K562 (cell line): ENCODE measurements around the gene DNM1. TPM values are rescaled to one million over a fixed set of nuclear protein-coding genes. Genes with fewer than 3 reads are reported as not detected.

Source experiments
- ATAC-seq: fragments of 200-7000 bp; cut with Tn5 transposase; 3 replicates; pipeline ENCODE4 v1.9.1; 2020; ENCODE audit warnings: moderate library complexity
- BruUV-seq: library from RNA; stranded (reverse); fragments of 400-500 nt; replicated peaks from 2 replicates; lab custom pipeline; 2021; lab: Mats Ljungman, UMichigan
- CTCF ChIA-PET: fragments of 300-600 bp; formaldehyde crosslinking; extraction: SDS; loops from one replicate; lab custom pipeline; 2021; ENCODE audit warnings: low intra/inter-chr PET ratio; lab: Yijun Ruan, JAX
- POLR2A ChIA-PET: fragments of 300-600, 350-650 bp; sonication (Branson Sonifier 250); formaldehyde crosslinking; extraction: SDS; loops from one replicate; lab custom pipeline; 2021; ENCODE audit warnings: antibody characterized with exemption, inconsistent platforms; lab: Yijun Ruan, JAX
- DNase-seq, 4 experiments: peaks; one replicate each; pipeline versions ENCODE4 v3.0.0 to v3.0.0-alpha.2; 2011 to 2018; ENCODE audit warnings: low spot score in 3 of 4, mixed read lengths in 3 of 4; ENCODE audit errors: extremely low read depth in 1 of 4
- FAIRE-seq: peaks from 2 replicates; lab custom pipeline; 2011; peaks lifted over from hg19 to GRCh38; lab: Jason Lieb, UNC
- H2AFZ ChIP-seq: 2 replicates; pipeline ENCODE4 v1.6.0; 2011; ENCODE audit warnings: low read depth, low read length, control low read depth, inconsistent platforms
- H3K27ac ChIP-seq: fragments of 200-600 bp; 3 replicates; pipeline ENCODE4 v1.8.0; 2011; ENCODE audit warnings: low read depth, mild to moderate bottlenecking, control low read depth, inconsistent platforms, low read length, moderate library complexity, mixed read lengths; ENCODE audit errors: extremely low read depth
- H3K27me3 ChIP-seq, 2 experiments: fragments of 300-600 bp in 1 of 2; 2 replicates in 1 of 2; 3 replicates in 1 of 2; pipeline versions ENCODE4 v1.6.0 to v1.8.0; 2011; ENCODE audit warnings: inconsistent platforms in 2 of 2, low read length in 2 of 2, mild to moderate bottlenecking in 1 of 2, mixed read lengths in 1 of 2, moderate library complexity in 1 of 2; ENCODE audit not compliant: control insufficient read depth in 2 of 2, insufficient read depth in 2 of 2
- H3K36me3 ChIP-seq: fragments of 300-600 bp; 3 replicates; pipeline ENCODE4 v1.8.0; 2011; ENCODE audit warnings: mild to moderate bottlenecking, low read length, inconsistent platforms; ENCODE audit not compliant: control insufficient read depth, insufficient read depth
- H3K4me1 ChIP-seq, 2 experiments: fragments of 200-600 bp in 1 of 2; replicated peaks in 1 of 2; 2 replicates in 1 of 2; 3 replicates in 1 of 2; pipeline versions ENCODE4 v1.5.1 to v1.8.0; 2011; ENCODE audit warnings: inconsistent platforms in 2 of 2, low read length in 2 of 2, mild to moderate bottlenecking in 1 of 2, mixed read lengths in 1 of 2, moderate library complexity in 1 of 2; ENCODE audit not compliant: control insufficient read depth in 2 of 2, insufficient read depth in 2 of 2
- H3K4me2 ChIP-seq: 2 replicates; pipeline ENCODE4 v1.6.1; 2011; ENCODE audit warnings: low read length, control low read depth, inconsistent platforms, mixed read lengths; ENCODE audit not compliant: insufficient read depth
- H3K4me3 ChIP-seq: fragments of 200-600 bp; sonication (generic), shearing (Covaris generic); 2 replicates; pipeline ENCODE4 v1.5.1; 2016; ENCODE audit warnings: control low read depth, inconsistent platforms
- H3K79me2 ChIP-seq: fragments of 200-600 bp; 3 replicates; pipeline ENCODE4 v1.8.0; 2011; ENCODE audit warnings: low read length, inconsistent platforms; ENCODE audit not compliant: control insufficient read depth, insufficient read depth
- H3K9ac ChIP-seq, 2 experiments: 2 replicates each; pipeline versions ENCODE4 v1.6.0 to v1.6.1; 2011; ENCODE audit warnings: low read depth in 2 of 2, low read length in 2 of 2, control low read depth in 1 of 2, inconsistent platforms in 1 of 2, mild to moderate bottlenecking in 1 of 2, mixed read lengths in 1 of 2; ENCODE audit not compliant: insufficient read depth in 1 of 2
- H3K9me1 ChIP-seq: one replicate; pipeline ENCODE4 v1.6.0; 2011; ENCODE audit warnings: inconsistent platforms, mild to moderate bottlenecking, low read length, moderate library complexity; ENCODE audit not compliant: control insufficient read depth, insufficient read depth
- H3K9me3 ChIP-seq: replicated peaks from 2 replicates; pipeline ENCODE4 v1.5.1; 2011; ENCODE audit warnings: low read depth, low read length, inconsistent platforms; ENCODE audit not compliant: control insufficient read depth, insufficient read depth
- H4K20me1 ChIP-seq: replicated peaks from 2 replicates; pipeline ENCODE4 v1.6.1; 2011; ENCODE audit warnings: low read length, inconsistent platforms, mixed read lengths; ENCODE audit not compliant: control insufficient read depth, insufficient read depth
- COPS2 ChIP-seq: fragments of 450-650 bp; conservative IDR thresholded peaks from 2 replicates; pipeline ENCODE4 v1.6.1; 2016; ENCODE audit warnings: mild to moderate bottlenecking, moderate library complexity
- CREB1 ChIP-seq, 2 experiments: sonication (generic) in 1 of 2; formaldehyde crosslinking in 1 of 2; IDR thresholded peaks; 2 replicates each; pipeline versions ENCODE4 v1.6.1 to v1.8.0; 2012 to 2022; ENCODE audit warnings: inconsistent platforms in 1 of 2, mild to moderate bottlenecking in 1 of 2, missing genetic modification reagents in 1 of 2, moderate library complexity in 1 of 2
- ETV5 ChIP-seq: sonication (generic); formaldehyde crosslinking; IDR thresholded peaks from 2 replicates; pipeline ENCODE4 v1.4.0; 2020; ENCODE audit warnings: low read depth, mild to moderate bottlenecking, missing genetic modification reagents
- GATAD2A ChIP-seq: fragments of 450-650 bp; IDR thresholded peaks from 2 replicates; pipeline ENCODE4 v1.6.1; 2017
- JUND ChIP-seq, 2 experiments: IDR thresholded peaks; 2 replicates in 1 of 2; 3 replicates in 1 of 2; pipeline ENCODE4 v1.6.1; 2011; ENCODE audit warnings: borderline replicate concordance in 2 of 2, low read depth in 2 of 2, low read length in 2 of 2, improper control_type of control experiment in 1 of 2, missing biosample characterization in 1 of 2, missing genetic modification characterization in 1 of 2, missing genetic modification reagents in 1 of 2
- LEF1 ChIP-seq: fragments of 450-650 bp; IDR thresholded peaks from 2 replicates; pipeline ENCODE4 v1.6.1; 2016; ENCODE audit warnings: mild to moderate bottlenecking
- NEUROD1 ChIP-seq: fragments of 150-350 bp; IDR thresholded peaks from 2 replicates; pipeline ENCODE4 v1.6.1; 2014; ENCODE audit warnings: borderline replicate concordance, low read length, low read depth; ENCODE audit not compliant: partially characterized antibody
- TARDBP ChIP-seq: fragments of 450-650 bp; IDR thresholded peaks from 2 replicates; pipeline ENCODE4 v1.6.1; 2016
- U2AF2 ChIP-seq: fragments of 200-400 bp; formaldehyde crosslinking; optimal IDR thresholded peaks from 2 replicates; pipeline ENCODE3; 2017; ENCODE audit warnings: low read depth, mild to moderate bottlenecking, low read length
- ZNF316 ChIP-seq: fragments of 450-650 bp; IDR thresholded peaks from 2 replicates; pipeline ENCODE4 v1.6.1; 2016
- ZNF444 ChIP-seq: fragments of 250-450 bp; sonication (Bioruptor Pico); IDR thresholded peaks from 2 replicates; pipeline ENCODE4 v1.4.0; 2020; ENCODE audit warnings: mild to moderate bottlenecking, moderate library complexity
- WGBS: fragments of 100-300 bp; shearing (Covaris generic); methylation state at CpG from one replicate; pipeline ENCODE4 v1.1.6; 2016; ENCODE audit warnings: low coverage, mixed read lengths; ENCODE audit not compliant: insufficient coverage; ENCODE audit errors: missing lambda C conversion rate; 5-methylcytosine and 5-hydroxymethylcytosine counted together
- in situ Hi-C: fragments of 300-500 bp; cut with MboI; formaldehyde crosslinking; loops from 4 replicates; pipeline ENCODE4 v1.15.0; 2018; ENCODE audit warnings: inconsistent platforms, mixed read lengths
- intact Hi-C: fragments of 100-400 bp; cut with micrococcal nuclease; formaldehyde crosslinking; loops from 2 replicates; pipeline ENCODE4 v1.14.2; 2022
- polyA plus RNA-seq, 8 experiments: library from polyadenylated mRNA; depleted of rRNA in 4 of 8; stranded (reverse) in 5 of 8; unstranded in 3 of 8; fragments of >200 nt; fragmentation: Nextera tagmentation in 2 of 8; fragmentation: Illumina TruSeq in 1 of 8; extraction: Ambion mirVana in 2 of 8; extraction: Trizol in 1 of 8; gene quantifications; 2 replicates each; pipeline versions ENCODE4 v1.2.1 to v1.2.3, GENCODE V29; 2011 to 2014; ENCODE audit warnings: inconsistent platforms in 1 of 8, missing spikeins in 1 of 8
- total RNA-seq, 7 experiments: library from RNA; depleted of rRNA in 6 of 7; stranded (reverse); fragments of >200 nt in 6 of 7; fragmentation: Illumina TruSeq in 2 of 7; extraction: Trizol in 2 of 7; gene quantifications; 2 replicates each; pipeline versions ENCODE4 v1.2.1 to v1.2.3, GENCODE V29; 2011 to 2021; ENCODE audit warnings: low replicate concordance in 1 of 7
- TF ChIP-seq, protein P1 (sequence below): sonication (generic); formaldehyde crosslinking; IDR thresholded peaks from 2 replicates; pipeline ENCODE4 v1.8.1; 2023; ENCODE audit warnings: mild to moderate bottlenecking, missing genetic modification reagents
- TF ChIP-seq, protein P2 (sequence below), 2 experiments: fragments of 150-350 bp in 1 of 2; IDR thresholded peaks; 2 replicates each; pipeline ENCODE4 v1.6.1; 2012 to 2016; ENCODE audit warnings: low read depth in 2 of 2, low read length in 2 of 2, mild to moderate bottlenecking in 1 of 2, moderate library complexity in 1 of 2

The DNM1 gene
- total and polyA plus RNA-seq, 9 of the 15 experiments (the other 6 are each of a cell fraction or from before 2014, with no cell fraction given): 0.39 to 23.1 (median 9.1) TPM

DNA sequence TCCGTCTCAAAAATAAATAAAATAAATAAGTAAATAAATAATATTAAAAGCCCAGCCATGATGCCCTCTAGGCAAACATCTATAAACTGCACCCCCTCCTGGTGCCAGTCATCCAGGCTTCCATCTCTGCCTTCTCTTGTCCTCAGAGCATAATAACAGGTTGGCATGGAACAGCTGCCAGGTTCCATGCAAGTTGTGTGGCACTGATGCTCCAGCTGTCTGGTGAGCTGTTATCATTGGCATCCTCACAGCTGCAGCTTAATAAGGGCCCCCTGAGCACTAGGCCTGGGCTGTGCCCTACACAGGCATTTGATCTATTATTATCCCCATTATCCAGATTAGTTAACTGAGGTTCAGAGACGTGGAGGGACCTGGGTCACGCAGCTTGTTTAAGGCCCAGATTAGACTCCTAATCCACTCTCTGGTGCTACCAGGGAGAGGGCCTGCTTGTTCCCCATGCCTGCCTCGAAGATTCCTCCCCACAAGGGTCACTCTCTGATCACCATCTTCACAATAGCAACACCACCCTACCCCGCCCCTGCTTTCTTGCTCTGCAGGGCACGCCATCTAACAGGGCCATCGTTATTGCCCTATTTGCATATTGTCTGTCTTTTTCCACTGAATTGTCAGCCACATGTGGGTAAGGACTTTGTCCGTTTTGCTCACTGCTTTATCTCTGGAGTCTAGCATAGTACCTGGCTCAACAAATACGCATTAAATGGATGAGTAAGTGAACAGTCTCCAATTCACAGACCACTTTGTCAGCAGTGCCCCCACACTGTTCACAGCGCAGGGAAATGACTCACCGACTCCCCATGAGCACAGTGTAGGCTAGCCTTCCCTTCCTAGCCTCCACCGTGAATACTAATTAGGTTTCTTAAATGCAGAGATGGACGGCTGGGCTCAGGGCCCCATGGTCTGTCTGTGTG is 1.5 kb upstream of the DNM1 start:
- no peak overlapping the region for H3K4me2 ChIP-seq
- no peaks in the 10 kb centered on the region for H3K9me3 ChIP-seq
- ChIA-PET POLR2A (interaction anchor here (0.7 to 1.3 kb wide), 2 partner anchors 8 to 56 kb away, joined by 3 to 4 read pairs; no protein-coding TSS in a partner anchor), CTCF (no interaction called here)
- peaks cover 19 to 33% of the 10 kb centered on the region in 2 experiments for H3K4me1 ChIP-seq
- H3K27ac ChIP-seq: peak overlapping the region; percentile 1; the same call in 1 of the 3 replicates
- no TSS peak for BruUV-seq
- peak; percentile 65 for FAIRE-seq
- H3K79me2 ChIP-seq: no peaks in the 10 kb centered on the region
- no peak overlapping the region; a peak in 1 of 4 replicates for H3K9ac ChIP-seq
- peak in 1 of 4 experiments; percentile 60 for DNase-seq
- no peaks in the 10 kb centered on the region; the same call in none of the 2 replicates for H4K20me1 ChIP-seq
- in situ Hi-C loops (no loop called here), intact Hi-C loops (loop anchor here (2.0 kb wide), 1 partner anchor 75 kb away; the partner anchor contains the start of genes GOLGA2 and SWI5)
- no peak overlapping the region for H3K4me3 ChIP-seq
- H3K9me1 ChIP-seq: peaks cover 3% of the 10 kb centered on the region
- H3K27me3 ChIP-seq: no peaks in the 10 kb centered on the region
- ATAC-seq: no peak
- 62% methylated on average over 13 of the region's 13 CpGs for WGBS
- peak overlapping the region; percentile 79 for H2AFZ ChIP-seq
- H3K36me3 ChIP-seq: no peaks in the 10 kb centered on the region
- TF ChIP-seq NEUROD1 (no peak), TARDBP (no peak), ZNF444 (CRISPR knock-in tag) (no peak), CREB1 (IDR thresholded peaks at IDR 0.05) (no peak; the same call in 1 of the 2 replicates), CREB1 (CRISPR knock-in tag; IDR thresholded peaks at IDR 0.05) (no peak), JUND (IDR thresholded peaks at IDR 0.05; ENCODE audit: borderline replicate concordance, low read depth, low read length) (peak; percentile 47; the same call in 1 of the 2 replicates), JUND (tag; IDR thresholded peaks at IDR 0.05; ENCODE audit: borderline replicate concordance, low read depth, low read length) (no peak), U2AF2 (no peak), ZNF316 (peak; percentile 62), LEF1 (no peak), COPS2 (no peak), GATAD2A (no peak), ETV5 (CRISPR knock-in tag) (no peak)
- TF ChIP-seq, protein P1, sequence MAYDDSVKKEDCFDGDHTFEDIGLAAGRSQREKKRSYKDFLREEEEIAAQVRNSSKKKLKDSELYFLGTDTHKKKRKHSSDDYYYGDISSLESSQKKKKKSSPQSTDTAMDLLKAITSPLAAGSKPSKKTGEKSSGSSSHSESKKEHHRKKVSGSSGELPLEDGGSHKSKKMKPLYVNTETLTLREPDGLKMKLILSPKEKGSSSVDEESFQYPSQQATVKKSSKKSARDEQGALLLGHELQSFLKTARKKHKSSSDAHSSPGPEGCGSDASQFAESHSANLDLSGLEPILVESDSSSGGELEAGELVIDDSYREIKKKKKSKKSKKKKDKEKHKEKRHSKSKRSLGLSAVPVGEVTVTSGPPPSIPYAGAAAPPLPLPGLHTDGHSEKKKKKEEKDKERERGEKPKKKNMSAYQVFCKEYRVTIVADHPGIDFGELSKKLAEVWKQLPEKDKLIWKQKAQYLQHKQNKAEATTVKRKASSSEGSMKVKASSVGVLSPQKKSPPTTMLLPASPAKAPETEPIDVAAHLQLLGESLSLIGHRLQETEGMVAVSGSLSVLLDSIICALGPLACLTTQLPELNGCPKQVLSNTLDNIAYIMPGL (CRISPR knock-in tag): peak; percentile 48; the same call in 1 of the 2 replicates
- TF ChIP-seq, protein P2, sequence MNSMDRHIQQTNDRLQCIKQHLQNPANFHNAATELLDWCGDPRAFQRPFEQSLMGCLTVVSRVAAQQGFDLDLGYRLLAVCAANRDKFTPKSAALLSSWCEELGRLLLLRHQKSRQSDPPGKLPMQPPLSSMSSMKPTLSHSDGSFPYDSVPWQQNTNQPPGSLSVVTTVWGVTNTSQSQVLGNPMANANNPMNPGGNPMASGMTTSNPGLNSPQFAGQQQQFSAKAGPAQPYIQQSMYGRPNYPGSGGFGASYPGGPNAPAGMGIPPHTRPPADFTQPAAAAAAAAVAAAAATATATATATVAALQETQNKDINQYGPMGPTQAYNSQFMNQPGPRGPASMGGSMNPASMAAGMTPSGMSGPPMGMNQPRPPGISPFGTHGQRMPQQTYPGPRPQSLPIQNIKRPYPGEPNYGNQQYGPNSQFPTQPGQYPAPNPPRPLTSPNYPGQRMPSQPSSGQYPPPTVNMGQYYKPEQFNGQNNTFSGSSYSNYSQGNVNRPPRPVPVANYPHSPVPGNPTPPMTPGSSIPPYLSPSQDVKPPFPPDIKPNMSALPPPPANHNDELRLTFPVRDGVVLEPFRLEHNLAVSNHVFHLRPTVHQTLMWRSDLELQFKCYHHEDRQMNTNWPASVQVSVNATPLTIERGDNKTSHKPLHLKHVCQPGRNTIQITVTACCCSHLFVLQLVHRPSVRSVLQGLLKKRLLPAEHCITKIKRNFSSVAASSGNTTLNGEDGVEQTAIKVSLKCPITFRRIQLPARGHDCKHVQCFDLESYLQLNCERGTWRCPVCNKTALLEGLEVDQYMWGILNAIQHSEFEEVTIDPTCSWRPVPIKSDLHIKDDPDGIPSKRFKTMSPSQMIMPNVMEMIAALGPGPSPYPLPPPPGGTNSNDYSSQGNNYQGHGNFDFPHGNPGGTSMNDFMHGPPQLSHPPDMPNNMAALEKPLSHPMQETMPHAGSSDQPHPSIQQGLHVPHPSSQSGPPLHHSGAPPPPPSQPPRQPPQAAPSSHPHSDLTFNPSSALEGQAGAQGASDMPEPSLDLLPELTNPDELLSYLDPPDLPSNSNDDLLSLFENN (IDR thresholded peaks at IDR 0.05; ENCODE audit: low read depth in 2 of 2, low read length in 2 of 2): no peak
